H54 (cell line): ENCODE results near the gene SNED1.
A peak's percentile ranks its signal among the peaks of the same experiment; 100 is the strongest.
"Not testable (repeated sequence)": the region's sequence is repeated elsewhere in the genome, so short reads cannot be mapped to it uniquely, and the experiment has no call there.

ENCODE experiments used
- DNase-seq: peaks from one replicate; pipeline ENCODE4 v3.0.0; 2011; ENCODE audit warnings: low spot score, mixed read lengths; ENCODE audit not compliant: insufficient read length
- FAIRE-seq: peaks from 3 replicates; lab custom pipeline; 2011; peaks lifted over from hg19 to GRCh38; lab: Jason Lieb, UNC
- POLR2A ChIP-seq: IDR thresholded peaks from 2 replicates; pipeline ENCODE4 v1.6.1; 2011; ENCODE audit warnings: low read depth, mild to moderate bottlenecking, low read length

Gene SNED1

DNA sequence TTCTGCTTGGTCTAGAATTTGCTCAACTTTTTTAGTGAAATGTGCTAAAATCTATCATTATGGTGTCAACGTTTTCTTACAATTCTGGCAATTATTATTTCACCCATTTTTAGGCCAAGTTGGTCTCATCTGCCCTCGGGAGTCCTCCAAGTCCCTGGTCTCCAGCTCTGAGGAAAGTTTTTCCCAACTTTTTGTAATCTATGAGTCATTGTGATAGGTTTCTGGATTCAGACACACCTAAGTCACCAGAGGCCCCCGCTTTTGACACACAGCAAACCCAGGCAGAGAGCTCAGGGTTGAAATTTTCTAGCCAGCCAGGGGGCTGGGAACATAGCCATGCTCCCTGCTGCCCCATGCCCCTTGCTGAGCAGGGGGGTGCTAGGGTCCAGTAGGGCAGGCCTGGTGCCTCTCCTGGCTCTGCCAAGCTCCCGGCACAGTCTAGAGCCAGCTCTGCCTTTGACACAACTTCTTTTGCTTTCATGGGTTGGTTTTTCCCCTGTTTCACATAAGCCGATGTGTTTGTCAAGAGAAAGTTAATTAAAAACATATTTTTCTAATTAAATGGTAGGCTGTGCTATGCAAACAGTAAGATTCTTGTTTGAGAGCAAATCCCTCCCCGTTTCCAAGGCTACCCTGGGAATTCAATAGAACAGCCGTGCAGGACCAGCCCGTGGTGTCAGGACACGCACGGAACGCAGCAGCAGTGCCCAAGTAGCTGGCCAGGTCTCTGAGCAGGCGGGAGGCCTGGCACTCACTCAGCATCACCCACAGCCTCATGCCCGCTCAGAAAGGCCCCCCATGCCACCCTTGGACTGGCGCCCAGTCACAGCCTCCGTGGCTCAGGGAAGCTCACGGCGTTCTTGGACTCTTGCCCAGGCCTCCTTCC lies 25.5 kb upstream of the SNED1 start:
- no peak for TF ChIP-seq POLR2A
- DNase-seq = no peak
- no peak for FAIRE-seq

DNA sequence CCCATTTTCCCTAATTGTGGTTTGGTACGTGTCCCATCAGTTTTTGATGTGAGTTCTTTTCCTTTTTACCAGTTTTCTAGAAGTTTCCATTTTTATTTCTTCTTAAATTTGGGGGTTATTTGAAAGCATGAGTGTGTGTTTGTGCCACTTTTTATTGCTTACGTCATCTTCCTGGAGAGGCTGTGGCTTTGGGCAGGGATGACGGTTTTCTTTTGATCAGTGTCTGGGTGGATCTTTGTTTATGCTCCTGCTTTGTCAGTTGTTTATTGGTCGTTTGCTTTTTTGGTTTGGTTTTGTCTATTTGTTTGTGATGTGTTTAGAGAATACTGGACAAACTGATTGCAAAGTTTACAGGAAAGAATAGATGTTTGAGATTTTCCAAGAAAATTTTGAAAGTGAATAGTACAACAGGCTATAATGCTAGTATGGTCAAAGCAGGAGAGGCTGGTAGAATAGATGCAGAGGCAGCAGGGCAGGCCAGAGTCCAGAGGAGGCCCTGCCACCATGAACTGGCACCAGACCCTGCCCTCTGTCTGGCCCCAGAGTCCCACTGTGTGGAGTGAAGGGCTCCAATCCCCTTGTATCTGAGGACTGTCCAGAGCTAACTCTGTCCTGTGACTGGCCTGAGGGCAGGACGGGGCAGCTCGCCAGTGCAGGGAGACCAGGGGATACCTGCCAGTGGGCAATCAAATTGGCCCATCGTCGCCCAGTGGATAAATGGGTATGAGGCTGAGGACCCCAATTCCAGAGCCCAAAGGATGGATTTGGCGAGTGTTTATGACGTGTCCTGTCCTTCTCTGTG lies 23.4 kb upstream of the SNED1 start:
- DNase-seq = no peak
- no peak for FAIRE-seq
- no peak for TF ChIP-seq POLR2A

DNA sequence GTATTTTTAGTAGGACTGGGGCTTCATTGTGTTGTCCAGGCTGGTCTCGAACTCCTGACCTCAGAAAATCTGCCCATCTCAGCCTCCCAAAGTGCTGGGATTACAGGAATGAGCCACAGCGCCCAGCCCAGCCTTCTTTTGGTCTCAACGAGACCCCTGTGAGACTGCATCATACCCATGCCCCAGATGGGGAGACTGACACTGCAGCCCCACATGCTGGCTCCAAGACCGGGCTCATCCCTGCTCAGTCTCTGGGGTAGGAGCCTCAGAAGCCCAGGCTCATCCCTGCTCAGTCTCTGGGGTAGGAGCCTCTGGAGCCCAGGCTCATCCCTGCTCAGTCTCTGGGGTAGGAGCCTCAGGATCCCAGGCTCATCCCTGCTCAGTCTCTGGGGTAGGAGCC lies 22.5 kb upstream of the SNED1 start:
- FAIRE-seq = not testable (repeated sequence)

DNA sequence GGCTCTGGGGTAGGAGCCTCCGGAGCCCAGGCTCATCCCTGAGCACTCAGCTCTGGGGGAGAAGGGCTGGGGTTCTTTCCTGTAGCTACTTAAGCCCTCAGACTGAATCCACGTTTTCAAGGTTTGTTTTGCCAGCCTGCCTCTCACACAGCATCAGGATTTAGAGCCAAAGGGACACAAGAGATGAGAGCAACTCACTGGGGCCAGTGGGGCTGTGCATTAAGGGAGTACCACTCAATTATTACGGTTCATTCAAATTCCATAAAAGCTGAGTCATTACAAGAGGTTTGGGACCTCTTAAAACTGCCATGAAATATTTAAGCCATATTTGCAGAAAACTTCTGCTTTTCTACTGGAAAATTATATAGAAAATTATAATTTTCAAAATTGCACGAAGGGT lies 17.1 kb upstream of the SNED1 start:
- FAIRE-seq (no peak), DNase-seq (peak; percentile 34)
- no peak for TF ChIP-seq POLR2A

More for the DNA sequence above, 22.5 kb upstream of the SNED1 start:
- not testable (repeated sequence) for DNase-seq

DNA sequence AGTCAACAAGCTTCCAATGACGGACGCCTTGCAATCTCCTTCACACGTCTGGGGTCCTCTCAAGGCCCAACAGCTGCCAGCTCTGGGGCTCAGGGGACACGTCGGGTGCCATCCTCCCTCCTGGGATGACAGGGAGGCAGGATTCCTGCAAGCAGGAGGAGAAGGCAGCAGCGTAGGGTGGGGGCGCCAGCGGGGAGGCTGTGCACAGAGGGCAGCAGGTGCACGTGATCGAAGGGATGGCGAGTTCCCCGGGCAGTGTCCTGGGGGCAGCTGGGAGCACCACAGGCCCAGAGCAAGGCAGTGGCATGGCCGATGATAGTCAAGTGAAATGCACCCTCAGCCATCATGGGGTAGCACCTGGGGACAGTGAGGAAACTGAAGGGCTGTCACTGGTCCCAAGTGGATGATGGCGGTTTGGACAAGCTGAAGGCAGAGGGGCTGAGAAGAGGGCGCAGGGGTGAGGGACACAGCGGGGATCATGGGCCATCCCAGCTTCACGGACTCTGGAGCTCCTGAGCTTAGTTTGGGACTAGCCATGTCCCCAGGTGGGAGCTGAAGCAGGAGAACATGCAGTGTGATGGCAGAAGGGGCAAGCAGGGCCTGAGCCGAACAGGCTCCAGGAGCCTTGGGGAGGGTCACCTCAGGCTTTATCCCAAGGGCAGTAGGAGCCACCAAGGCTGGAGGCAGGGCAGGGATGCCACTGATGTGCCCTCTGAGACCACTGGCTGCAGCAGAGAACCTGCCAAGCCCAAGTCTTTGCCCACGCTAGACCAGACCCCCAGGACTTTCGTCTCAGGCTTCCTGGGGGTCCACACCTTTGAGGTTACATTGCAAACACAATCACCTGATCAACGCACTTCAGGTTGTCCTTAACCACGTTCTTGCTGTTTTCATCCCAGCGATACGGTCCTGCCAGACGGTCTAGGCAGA lies 16.3 kb upstream of the SNED1 start:
- DNase-seq = no peak
- no peak for FAIRE-seq
- TF ChIP-seq POLR2A = no peak

DNA sequence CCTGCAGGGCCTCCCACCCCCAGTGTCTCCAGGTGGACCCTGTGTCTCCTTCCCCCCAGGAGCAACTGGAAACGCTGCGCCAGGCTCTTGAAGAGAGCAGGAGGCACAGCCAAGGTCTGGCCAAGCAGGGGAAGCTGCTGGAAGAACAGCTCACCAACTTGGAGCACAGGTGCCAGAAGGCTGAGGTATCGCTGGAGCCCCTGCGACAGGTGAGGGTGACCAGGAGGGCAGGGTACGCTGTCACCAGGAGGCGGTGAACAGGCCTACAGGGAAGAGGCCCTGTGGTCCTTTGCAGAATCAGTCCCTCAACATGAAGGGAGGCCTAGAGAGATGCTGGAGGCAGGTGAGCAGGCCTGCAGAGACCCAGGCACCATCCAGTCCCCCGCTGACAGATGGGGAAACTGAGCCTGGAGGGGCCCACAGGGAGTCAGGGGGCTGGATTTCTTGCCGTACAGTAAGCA lies 15.6 kb upstream of the SNED1 start:
- no peak for TF ChIP-seq POLR2A
- FAIRE-seq (no peak), DNase-seq (no peak)

DNA sequence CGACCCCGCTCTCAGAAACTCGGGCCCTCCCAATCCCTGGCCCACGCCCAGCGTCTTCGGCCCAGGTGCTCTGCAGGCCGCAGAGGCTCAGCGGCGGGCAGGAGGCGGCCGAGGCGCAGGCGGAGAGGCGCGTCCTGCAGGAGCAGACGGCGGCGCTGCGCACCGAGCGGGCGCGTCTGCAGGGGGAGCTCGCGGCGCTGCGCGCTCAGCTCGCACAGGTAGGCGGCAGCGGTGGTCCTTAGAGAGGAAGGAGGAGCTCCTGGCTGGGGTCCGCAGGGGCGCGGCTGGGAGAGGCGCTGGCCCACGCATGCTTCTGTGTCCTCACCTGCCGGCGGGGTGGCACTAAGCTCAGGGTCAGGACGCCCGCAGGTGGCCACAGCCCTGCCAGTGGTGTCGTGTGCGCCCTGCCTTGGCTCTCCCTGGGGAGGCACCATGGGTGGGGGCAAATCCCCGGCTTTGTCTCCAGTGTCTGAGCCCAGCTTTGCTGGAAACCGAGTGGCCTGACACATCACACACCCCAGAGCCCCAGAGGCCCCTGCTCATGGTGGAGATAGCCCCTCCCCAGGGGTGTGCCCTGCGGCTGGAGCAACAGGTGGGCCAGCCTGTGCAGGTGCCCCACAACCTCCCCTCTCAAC lies 14.9 kb upstream of the SNED1 start:
- TF ChIP-seq POLR2A = no peak

DNA sequence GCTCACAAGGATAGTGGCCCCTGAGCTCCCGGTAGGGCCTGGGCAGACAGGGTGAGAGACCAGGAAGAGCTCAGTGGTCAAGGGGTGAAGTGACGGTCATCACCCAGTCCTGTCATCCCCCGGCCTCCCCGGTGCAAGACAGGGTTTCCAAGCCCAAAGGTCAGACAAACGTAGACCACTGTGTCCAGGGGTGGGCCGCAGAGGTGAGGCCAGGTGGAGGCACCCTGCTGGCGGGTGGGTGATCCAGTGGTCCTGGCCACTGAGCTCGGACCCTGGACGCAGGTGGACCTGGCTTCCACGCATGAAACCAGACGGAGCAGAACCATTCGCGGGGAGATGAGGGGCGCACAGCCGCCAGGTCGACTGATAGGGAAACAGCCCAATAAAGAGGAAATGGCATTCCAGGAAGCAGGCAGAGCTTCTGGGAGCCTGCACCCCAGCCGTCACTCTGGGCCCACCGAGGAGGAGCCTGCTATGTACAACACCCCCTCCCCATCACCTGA lies 14.4 kb upstream of the SNED1 start:
- TF ChIP-seq POLR2A = no peak
- FAIRE-seq (no peak), DNase-seq (no peak)

More for the DNA sequence above, 14.9 kb upstream of the SNED1 start:
- no peak for DNase-seq
- no peak for FAIRE-seq

DNA sequence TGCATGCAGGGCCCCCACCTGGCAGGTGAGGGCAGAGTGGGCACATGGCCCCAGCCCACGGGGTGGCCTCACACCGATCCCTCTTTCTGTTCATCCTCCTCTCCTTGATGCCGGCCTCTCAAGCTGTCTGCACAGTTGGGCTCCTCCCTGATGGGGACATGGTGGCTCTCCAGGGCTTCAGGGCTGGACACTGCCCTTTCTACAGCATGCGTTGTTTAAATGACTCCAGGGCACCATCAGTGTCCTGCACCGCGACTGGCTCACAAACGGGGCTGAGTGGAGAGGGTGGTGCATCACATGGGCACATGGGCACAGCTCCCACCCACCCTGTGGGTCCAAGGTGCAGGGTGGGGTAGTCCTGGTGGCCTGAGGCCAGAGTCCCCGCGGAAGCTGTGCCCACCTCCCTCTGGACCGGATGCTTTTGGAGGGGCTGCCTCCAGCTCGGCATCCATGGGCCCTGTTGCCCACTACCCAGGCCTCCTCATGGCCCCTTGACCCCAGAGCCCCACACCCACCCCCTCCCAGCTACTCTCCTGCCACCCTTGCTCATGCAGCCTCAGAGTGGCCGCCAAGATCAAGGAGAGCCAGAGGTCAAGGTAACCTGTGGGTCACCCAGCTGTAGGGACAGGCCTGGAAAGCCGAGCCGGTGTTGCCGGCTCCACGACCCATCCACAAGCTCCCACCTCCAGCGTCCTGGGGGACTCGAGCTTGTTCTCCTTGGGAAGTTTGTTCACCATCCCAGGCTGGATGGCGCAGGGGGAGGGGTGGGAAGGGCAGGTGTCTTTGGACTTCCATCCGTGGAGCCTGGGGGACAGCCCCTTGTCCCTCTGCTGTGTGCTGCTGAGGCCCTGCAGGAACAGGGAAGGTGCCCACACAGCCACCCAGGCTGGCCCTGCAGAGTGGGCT lies 12.3 kb upstream of the SNED1 start:
- DNase-seq (no peak), FAIRE-seq (no peak)
- no peak for TF ChIP-seq POLR2A

DNA sequence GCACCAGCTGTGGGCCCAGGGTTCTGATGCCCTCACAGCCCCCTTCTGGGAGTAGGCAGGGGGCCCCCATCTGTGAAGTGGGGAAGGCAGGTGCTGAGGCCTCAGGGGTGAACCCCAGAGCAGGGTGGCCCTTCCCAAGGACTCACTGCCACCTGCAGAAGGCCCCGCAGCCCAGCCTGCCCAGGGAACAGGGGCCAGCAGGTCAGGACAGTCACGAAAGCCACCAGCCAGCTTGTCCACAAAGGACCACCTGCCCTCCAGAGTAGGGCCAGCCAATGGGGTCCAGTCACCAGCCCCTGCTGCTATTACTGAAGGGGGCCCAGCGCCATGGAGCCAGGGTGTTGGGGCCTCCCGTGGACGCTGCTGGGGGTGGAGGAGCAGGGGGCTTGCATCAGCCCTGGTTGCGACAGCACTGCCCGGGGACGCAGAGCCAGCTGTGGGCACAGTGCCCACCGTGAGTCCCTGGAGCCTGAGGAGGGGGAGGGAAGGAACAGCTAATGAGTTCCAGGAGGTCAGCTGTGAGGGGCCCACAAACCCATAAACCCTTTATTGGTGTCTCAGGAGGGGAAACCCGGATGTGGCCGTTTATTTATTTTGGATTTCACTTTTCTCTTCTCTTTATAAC lies 11.5 kb upstream of the SNED1 start:
- no peak for FAIRE-seq
- DNase-seq = no peak

DNA sequence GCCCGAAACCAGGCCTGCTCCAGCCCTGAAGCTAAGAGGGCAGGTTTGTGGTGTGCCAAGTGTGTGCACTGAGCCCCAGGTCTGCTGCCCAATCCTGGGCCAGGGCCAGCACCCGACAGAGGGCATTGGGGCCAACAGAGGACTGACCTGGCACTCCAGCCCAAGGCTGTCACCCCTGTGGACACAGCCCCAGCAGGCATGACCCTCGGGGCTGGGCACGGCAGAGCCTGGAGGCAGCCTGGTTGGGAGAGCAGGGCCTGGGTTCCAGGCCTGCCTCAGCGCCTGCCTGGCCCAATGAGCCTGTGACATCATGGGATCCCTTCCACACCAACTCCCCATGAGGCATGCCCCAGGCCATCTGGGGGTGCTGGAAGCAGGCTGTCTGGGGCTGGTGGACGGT lies 10.8 kb upstream of the SNED1 start:
- no peak for TF ChIP-seq POLR2A
- FAIRE-seq (no peak), DNase-seq (no peak)

More for the DNA sequence above, 11.5 kb upstream of the SNED1 start:
- TF ChIP-seq POLR2A = no peak
